ENCODE results near the gene RECK.
"Not testable (repeated sequence)": the region's sequence is repeated elsewhere in the genome, so short reads cannot be mapped to it uniquely, and the experiment has no call there.

RECK gene

GRCh38 chr9:36119476-36119875 is 82.8 kb downstream of the RECK start:
- peak; percentile 12 for DNase-seq

GRCh38 chr9:36120705-36121104 is 84.0 kb downstream of the RECK start:
- DNase-seq, result no peak

- no peak for DNase-seq
These were observed 85.3 kb downstream of the RECK start for GRCh38 chr9:36121971-36122370.

GRCh38 chr9:36123515-36123914 is 86.8 kb downstream of the RECK start:
- DNase-seq, result no peak

- DNase-seq, result no peak
These were observed 88.5 kb downstream of the RECK start for GRCh38 chr9:36125062-36125855.

- no peak for DNase-seq
These were observed 89.5 kb downstream of the RECK start for GRCh38 chr9:36126016-36126730.

GRCh38 chr9:36127652-36128244 is 91.0 kb downstream of the RECK start:
- no peak for DNase-seq

- DNase-seq, result no peak
These were observed 91.6 kb downstream of the RECK start for GRCh38 chr9:36128349-36128748.

- DNase-seq, result no peak
These were observed 92.4 kb downstream of the RECK start for GRCh38 chr9:36129139-36129538.

- not testable (repeated sequence) for DNase-seq
These were observed 95.0 kb downstream of the RECK start for GRCh38 chr9:36131666-36132065.

- DNase-seq, result no peak
These were observed 95.4 kb downstream of the RECK start for GRCh38 chr9:36132086-36132485.

- DNase-seq, result no peak
These were observed 98.2 kb downstream of the RECK start for GRCh38 chr9:36134761-36135505.

GRCh38 chr9:36135741-36136271 is 99.1 kb downstream of the RECK start:
- no peak for DNase-seq

GRCh38 chr9:36136272-36136893 is 99.7 kb downstream of the RECK start, which contains the start of gene GLIPR2:
Gene GLIPR2, plus strand, starts transcription at chr9:36136733. Its CDS starts 46 bp downstream, at chr9:36136779.
- peak; percentile 40 for DNase-seq

- DNase-seq, result no peak
These were observed 100.2 kb downstream of the RECK start for GRCh38 chr9:36136894-36137391.

GRCh38 chr9:36137392-36138004 is 100.8 kb downstream of the RECK start:
- DNase-seq, result no peak

GRCh38 chr9:36138496-36138895 is 101.8 kb downstream of the RECK start:
- DNase-seq, result no peak

- DNase-seq, result no peak
These were observed 102.2 kb downstream of the RECK start for GRCh38 chr9:36138901-36139300.

- no peak for DNase-seq
These were observed 103.7 kb downstream of the RECK start for GRCh38 chr9:36140086-36141084.

- DNase-seq, result no peak
These were observed 104.6 kb downstream of the RECK start for GRCh38 chr9:36141288-36141687.
